HG03432 (cell line): ENCODE results near the gene STAT1.

Experiments
- ATAC-seq: cut with Tn5 transposase; IDR thresholded peaks from one replicate; pipeline ENCODE4 v1.9.1; 2021; ENCODE audit warnings: mild to moderate bottlenecking, moderate library complexity; ENCODE audit not compliant: unreplicated experiment

Gene STAT1

GRCh38 chr2:190986221-190986953 is 27.6 kb downstream of the STAT1 start:
- ATAC-seq = no peak

- ATAC-seq = no peak
These were observed 29.4 kb downstream of the STAT1 start for GRCh38 chr2:190984595-190984994.

GRCh38 chr2:190982262-190983034 is 31.5 kb downstream of the STAT1 start:
- ATAC-seq = no peak

- ATAC-seq = no peak
These were observed 32.2 kb downstream of the STAT1 start for GRCh38 chr2:190981733-190982132.

GRCh38 chr2:190981333-190981732 is 32.6 kb downstream of the STAT1 start:
- ATAC-seq = no peak

- no peak for ATAC-seq
These were observed 33.3 kb downstream of the STAT1 start for GRCh38 chr2:190980630-190981209.

- ATAC-seq = no peak
These were observed 33.9 kb downstream of the STAT1 start for GRCh38 chr2:190979906-190980629.

- no peak for ATAC-seq
These were observed 35.5 kb downstream of the STAT1 start for GRCh38 chr2:190978389-190979053.

GRCh38 chr2:190977505-190977904 is 36.5 kb downstream of the STAT1 start:
- ATAC-seq = no peak

GRCh38 chr2:190976521-190976920 is 37.5 kb downstream of the STAT1 start:
- no peak for ATAC-seq

- ATAC-seq = no peak
These were observed 39.2 kb downstream of the STAT1 start for GRCh38 chr2:190974629-190975361.

GRCh38 chr2:190973726-190974628 is 40.0 kb downstream of the STAT1 start:
- ATAC-seq = no peak

GRCh38 chr2:190973262-190973661 is 40.7 kb downstream of the STAT1 start:
- no peak for ATAC-seq

- no peak for ATAC-seq
These were observed 41.1 kb downstream of the STAT1 start for GRCh38 chr2:190972846-190973245.

GRCh38 chr2:190972213-190972612 is 41.8 kb downstream of the STAT1 start:
- no peak for ATAC-seq

- ATAC-seq = no peak
These were observed 43.0 kb downstream of the STAT1 start for GRCh38 chr2:190970873-190971506.

GRCh38 chr2:190970160-190970559 is 43.8 kb downstream of the STAT1 start:
- ATAC-seq = no peak

GRCh38 chr2:190968522-190968921 is 45.4 kb downstream of the STAT1 start:
- ATAC-seq = no peak
